GM19455 (cell line): ENCODE results near the gene FGF14.

Source experiments
- ATAC-seq: cut with Tn5 transposase; IDR thresholded peaks from one replicate; pipeline ENCODE4 v1.9.1; 2021; ENCODE audit not compliant: unreplicated experiment

The FGF14 gene

GRCh38 chr13:101998129-101998528 is 403.7 kb downstream of the FGF14 start:
- ATAC-seq: no peak

DNA sequence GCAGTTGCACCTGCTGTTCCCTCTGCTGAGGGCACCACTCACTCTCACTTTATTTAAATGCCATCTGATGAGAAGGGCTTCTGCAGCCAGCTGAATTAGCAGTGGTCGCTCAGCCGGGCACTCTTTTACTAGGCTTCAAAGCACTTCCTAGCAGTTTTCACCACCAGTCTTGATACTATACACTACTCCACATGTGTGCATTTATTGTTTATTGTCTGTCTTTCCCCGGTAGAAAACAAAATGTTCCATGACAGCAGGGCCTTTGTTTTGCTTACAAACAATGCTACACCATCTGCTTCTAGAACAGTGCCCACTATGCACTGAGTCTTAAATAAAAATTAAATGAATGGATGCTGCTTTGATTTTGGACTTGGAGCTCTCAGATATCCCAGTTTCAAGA is 404.9 kb downstream of the FGF14 start:
- ATAC-seq: no peak

GRCh38 chr13:101989798-101990350 is 412.0 kb downstream of the FGF14 start:
- ATAC-seq: no peak

GRCh38 chr13:101988140-101988539 is 413.7 kb downstream of the FGF14 start:
- ATAC-seq: no peak

DNA sequence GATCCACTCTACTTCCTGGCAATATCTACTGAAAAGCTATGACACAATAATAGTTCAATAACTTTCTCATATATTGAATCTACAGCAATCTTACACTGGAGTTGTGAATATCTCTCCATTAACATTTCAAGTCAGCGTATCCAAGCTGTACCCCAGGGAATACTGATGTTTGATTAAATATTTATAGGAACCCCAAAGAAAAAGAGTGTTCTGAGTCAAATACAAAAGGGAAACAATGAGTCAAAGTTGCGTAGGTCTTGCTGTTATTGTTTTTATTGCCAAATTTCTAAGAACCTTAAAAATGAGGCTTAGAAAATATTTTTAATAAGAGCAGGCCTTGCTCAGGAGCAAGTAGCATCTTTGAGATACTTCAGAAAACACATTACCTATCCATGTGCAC is 415.5 kb downstream of the FGF14 start:
- ATAC-seq: no peak

GRCh38 chr13:101985321-101985720 is 416.5 kb downstream of the FGF14 start:
- no peak for ATAC-seq

- no peak for ATAC-seq
Observed at GRCh38 chr13:101982903-101983302, 418.9 kb downstream of the FGF14 start.

DNA sequence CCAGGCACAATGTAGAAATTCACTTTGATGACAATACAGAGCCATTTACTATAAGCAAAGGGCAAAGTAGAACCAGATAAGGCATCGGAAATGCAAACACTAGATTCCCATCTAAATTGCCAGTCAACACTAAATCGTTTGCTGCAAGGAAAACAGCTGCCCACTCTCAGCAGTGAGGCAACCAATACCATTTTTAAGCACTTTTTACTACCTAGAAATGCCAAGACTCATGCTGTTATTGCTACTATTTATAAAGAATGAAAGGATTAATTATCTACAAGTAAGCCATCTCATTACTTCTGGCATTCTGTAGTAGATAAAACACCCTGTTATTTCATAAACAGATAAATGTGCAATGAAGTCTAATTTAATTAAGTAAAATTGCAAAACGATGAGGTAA is 422.0 kb downstream of the FGF14 start:
- ATAC-seq: no peak

DNA sequence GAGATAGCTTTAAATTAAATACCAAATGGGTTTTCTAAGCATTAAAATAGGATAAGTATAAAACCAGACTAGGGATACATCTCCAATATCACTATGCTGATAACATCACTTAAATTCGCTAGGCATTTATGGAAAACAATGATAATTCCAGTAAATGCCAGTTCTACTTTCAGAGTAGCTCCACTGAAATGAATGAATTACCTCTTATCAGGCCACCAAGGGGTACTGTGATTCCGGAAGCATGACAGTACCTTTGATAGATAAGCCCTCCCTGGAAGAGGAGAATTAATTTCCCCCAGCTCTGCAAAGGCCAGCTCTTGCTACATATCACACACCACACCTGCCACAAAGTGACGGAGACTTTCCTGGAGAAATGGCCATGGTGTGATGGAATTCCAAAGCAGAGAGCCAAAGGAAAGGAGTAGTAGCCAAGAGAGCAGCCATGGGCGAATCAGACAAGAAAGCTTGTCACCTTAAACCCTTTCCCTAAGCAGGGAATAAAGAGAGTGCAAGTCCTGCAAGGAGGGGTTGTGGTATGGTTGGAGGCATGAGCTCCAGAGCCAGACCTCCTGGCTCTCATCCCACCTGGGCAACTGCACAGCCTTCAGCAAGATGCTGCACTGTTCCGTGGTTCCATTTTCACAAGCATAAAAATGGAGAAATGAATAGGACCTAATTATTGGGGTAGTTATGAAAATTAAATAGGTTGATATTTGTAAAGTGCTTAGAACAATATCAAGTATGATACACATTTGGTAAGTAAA is 423.1 kb downstream of the FGF14 start:
- ATAC-seq: no peak

DNA sequence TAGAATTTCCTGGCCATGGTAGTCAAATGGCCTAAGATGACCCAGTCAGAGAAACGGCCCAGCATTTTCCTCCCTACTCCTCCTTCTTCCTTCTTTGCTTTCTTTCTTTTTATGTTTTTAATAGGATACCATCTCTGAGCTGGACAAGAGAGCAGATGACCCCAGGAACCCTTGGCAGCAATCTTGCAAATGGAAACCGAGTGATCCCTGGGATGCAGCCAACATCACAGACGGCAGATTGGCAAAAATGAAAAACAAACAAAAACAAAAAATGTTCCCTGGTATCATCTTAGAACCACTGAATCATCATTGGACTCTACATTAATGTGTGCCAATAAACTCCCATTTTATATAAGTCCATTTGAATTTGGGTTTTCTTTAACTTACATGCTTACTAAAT is 424.4 kb downstream of the FGF14 start:
- ATAC-seq: no peak

DNA sequence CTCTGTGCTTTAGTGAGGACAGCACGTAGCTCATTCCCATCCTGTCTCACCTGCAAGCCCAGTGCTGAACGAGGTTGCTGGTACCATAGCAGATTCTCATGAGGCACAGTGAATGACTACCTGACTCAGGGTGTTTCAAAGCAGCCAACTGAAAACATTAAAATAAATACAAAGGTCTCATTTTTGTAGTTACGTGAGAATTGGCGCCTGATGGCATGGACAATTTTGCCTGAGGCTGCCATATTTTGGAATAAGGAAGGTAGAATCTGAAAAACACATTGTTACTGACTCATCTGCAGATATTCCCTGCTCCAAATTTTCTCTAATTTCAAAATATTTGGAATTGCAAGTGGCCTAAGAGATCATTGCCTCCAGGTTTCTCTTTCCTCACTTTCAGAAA is 429.7 kb downstream of the FGF14 start:
- no peak for ATAC-seq

DNA sequence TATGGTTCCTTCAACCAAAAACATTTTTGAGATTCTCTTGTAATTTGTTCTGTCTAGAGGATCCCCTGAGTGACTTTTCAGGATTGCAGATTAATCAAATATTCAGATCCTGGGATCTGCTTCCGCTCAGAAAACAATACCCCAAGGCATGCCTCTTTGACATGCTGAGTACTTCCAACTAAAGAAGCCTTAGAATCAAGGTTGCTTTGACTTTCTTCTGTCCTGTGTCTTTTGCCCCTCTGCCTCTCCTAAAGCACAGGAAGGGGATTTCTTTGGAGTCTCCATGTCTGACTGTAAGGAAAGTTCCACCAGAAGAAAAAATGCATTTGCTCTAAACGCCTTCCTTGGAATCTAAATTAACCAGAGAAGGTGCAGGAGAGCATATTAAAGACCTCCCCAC is 431.5 kb downstream of the FGF14 start:
- no peak for ATAC-seq

- ATAC-seq: no peak
Observed at GRCh38 chr13:101967781-101968180, 434.1 kb downstream of the FGF14 start.

DNA sequence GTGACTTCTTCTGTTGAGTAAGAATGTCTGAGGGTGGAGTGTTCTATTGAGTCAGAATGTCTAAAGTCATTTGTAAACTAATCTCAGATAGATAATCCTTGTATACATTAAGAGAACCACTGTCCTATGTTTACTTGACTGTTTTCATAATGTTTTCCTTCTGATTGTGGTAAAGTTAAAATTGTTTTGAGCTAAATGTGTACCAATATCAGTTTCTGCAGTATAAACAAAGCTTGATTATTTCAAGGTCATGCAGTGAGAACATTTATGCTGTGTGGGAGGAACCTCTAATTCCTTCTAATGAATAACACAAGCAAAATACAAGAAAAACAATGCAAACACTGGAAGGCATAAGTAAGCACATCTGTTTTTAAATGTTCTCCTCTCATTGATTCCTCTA is 434.6 kb downstream of the FGF14 start:
- no peak for ATAC-seq

DNA sequence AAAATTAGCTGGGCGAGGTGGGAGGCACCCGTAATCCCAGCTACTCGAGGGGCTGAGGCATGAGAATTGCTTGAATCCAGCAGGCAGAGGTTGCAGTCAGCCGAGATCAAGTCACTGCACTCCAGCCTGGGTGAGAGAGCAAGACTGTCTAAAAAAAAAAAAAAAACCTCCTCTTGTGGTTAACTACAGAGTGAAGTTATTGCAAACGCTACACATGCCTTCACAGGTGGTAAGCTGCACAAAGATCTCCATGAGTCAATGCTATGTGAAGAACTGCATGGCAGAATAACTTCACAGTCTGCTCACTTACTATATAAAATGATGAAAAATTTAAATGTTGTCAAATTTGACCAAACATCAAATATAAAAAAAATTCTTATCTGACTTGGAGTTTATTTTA is 436.8 kb downstream of the FGF14 start:
- ATAC-seq: no peak

GRCh38 chr13:101959016-101959415 is 442.8 kb downstream of the FGF14 start:
- ATAC-seq: no peak

DNA sequence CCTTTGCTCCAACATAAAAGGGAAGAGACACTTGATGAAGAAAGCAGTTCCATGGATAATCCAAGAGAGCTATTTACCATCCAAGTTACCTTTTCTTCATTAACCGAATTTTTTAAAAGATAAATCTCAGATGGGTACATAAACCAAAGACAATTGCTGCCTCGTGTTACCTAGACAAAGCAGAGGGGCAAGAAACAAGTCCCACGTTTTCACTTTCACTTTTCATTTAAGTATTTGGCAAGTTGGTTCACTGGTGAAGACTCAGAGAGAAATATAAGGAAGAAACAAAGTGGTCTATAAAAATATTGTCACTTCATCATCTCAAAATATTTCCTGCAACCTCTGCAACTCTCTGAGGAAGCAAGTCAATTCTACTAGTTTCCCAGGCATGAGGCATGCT is 446.1 kb downstream of the FGF14 start:
- no peak for ATAC-seq

DNA sequence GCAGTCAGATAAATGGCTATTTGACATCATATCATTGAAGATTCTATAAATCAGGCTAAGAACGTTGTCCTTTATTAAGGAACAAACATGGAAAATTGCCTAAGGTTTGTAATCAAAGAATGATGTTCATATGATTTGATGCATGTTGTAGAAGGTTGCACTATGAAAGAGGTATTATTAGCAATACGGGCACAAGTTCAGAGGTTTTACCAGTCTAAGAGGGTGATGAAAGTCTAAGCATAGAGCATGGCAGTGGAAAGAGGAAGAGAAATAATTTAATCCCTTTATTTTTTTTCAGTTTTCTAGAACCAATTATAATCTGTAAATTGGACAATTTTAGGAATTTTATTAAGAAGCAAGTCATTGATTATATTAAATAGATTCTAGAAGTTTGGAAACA is 450.7 kb downstream of the FGF14 start:
- ATAC-seq: no peak

DNA sequence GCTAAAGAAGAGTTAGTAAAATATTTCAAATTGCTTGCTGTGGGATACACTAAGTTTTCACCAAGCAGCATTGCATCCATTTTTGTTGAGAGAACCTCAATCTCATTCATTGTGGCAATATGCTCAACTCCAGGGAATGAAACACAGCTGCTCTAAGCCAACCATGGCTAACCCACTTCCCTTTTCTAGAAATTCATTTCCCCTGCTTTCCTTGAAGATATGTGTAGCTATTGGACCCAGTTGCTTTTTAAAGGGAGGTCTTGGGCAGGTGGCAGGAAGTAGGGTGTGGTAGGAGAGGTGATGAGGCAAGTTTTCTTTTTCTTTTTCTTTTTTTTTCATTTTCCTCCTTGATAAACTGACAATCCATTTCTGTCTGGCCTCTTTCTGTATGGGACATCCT is 452.2 kb downstream of the FGF14 start:
- ATAC-seq: no peak

DNA sequence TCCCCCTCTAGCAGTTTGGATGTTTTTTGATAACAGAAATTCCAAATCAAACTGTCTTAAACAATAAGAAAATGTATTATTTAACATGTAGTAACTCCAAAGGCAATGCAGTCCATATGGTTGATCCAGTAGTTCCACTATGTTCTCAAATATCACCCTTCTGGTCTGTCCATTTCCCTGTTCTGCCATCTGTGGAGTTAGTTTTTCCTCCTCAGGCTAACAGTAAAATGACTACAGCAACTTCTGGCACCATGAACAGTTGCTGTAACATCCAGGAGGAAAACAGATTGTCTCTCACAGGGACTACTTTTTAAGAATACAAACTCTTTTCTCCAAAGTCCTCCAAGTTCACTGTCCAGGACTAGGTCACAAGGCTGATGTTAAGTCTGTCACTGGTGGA is 455.4 kb downstream of the FGF14 start:
- ATAC-seq: no peak

DNA sequence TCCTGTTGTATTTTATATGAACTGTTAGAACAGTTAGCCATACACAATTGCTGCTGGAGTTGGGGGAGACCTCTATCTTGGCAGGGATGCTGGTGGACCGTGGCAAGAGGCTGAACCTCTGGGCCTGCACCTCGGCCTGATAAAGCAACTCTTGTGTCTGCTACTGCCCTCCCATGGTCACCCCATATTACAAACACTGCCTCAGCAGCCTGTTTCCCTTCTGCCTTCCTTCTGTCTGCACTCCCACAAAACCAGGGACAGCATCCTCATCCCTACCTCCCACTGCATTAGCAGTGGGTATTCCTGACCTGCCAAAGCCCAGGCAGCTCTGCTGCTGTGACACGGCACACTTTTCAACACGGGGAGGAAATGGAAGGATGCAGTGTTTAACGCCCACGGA is 456.4 kb downstream of the FGF14 start:
- ATAC-seq: no peak

DNA sequence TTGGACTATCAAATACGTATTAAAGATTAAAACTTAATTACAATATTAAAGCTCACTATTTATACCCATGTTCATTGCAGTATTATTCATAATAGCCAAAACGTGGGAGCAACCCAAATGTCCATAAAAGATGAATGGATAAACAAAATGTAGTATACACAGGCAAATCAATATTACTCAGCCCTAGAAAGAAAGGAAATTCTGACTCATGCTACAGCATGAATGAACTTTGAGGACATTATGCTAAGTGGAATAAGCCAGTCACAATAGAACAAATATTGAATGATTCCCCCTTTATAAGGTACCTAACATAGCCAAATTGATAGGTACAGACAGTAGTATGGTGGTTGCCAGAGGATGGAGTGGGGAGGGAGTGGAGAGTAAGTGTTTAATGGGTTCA is 457.3 kb downstream of the FGF14 start:
- no peak for ATAC-seq

DNA sequence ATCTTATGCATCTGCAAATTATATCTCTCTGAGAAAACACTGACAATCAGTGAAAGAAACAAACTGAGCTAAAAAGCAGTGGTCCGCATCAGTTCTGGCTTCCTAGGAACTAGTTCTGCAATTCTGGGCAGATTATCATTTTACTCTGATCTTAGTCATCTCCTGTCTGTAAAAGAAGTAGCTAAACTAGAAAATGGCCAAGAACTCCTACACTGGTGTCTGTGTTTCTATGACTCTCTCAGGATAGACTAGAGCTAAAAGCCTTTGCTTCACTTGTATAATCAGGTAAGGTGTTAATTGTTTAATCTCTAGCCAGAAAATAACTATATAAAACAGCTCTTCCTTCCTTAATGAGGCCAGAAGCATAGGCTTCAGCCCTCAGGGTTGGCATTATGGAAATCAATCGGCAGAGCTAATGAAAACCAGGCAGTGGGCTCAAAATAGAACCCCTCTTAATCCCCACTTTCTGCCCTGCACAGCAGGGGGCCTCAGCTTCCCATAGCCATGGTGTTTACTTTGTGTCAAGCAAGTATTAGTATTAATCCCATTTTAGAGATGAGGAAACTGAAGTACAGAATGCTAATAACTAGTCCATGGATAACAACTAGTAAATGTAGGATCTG is 459.2 kb downstream of the FGF14 start:
- ATAC-seq: no peak
